ENCODE measurements around the gene PCDHA8. TPM values are rescaled to one million over a fixed set of nuclear protein-coding genes. Genes with fewer than 3 reads are reported as not detected.
"Not testable (repeated sequence)": the region's sequence is repeated elsewhere in the genome, so short reads cannot be mapped to it uniquely, and the experiment has no call there.

Gene PCDHA8
- total RNA-seq, 1 experiment from 2014 or later, result 0.11 TPM

GRCh38 chr5:140795259-140795641 is 45.7 kb upstream of the PCDHA8 start:
- CTCF ChIA-PET, result no interaction called here

GRCh38 chr5:140796072-140796717 is 44.8 kb upstream of the PCDHA8 start:
- H3K27me3 ChIP-seq (ENCODE audit: low read length); H3K9me3 ChIP-seq (ENCODE audit: low read length); POLR2A ChIA-PET (ENCODE audit: unreplicated experiment); H2AFZ ChIP-seq (ENCODE audit: low read length); H3K27ac ChIP-seq (ENCODE audit: low read length); ATAC-seq; H3K9me2 ChIP-seq (replicated peaks; ENCODE audit: low read length); H4K20me1 ChIP-seq (ENCODE audit: low read length); H3F3A ChIP-seq (ENCODE audit: low read length, unreplicated experiment); CTCF ChIA-PET; H3K79me2 ChIP-seq (ENCODE audit: low read length); BruUV-seq (replicated peaks); DNase-seq; H3K9ac ChIP-seq (ENCODE audit: low read length); H3K4me1 ChIP-seq (ENCODE audit: insufficient read depth, low read length); intact Hi-C loops (cut with micrococcal nuclease); H3K36me3 ChIP-seq (ENCODE audit: low read depth, low read length); H3K4me3 ChIP-seq (ENCODE audit: low read length); H3K4me2 ChIP-seq (ENCODE audit: low read length): not testable (repeated sequence)

More at GRCh38 chr5:140795259-140795641, 45.7 kb upstream of the PCDHA8 start:
- H3K4me1 ChIP-seq (ENCODE audit: insufficient read depth, low read length), result no peaks in the 10 kb centered on the region
- H3K9me3 ChIP-seq (ENCODE audit: low read length), result peaks cover 9% of the 10 kb centered on the region; the same call in 1 of the 2 replicates
- H3F3A ChIP-seq (ENCODE audit: low read length, unreplicated experiment), result no peaks in the 10 kb centered on the region
- H3K4me2 ChIP-seq (ENCODE audit: low read length), result no peak overlapping the region
- no peak overlapping the region for H3K4me3 ChIP-seq (ENCODE audit: low read length)
- POLR2A ChIA-PET (ENCODE audit: unreplicated experiment), result no interaction called here
- H4K20me1 ChIP-seq (ENCODE audit: low read length), result no peaks in the 10 kb centered on the region
- DNase-seq (no peak), ATAC-seq (no peak)
- H3K36me3 ChIP-seq (ENCODE audit: low read depth, low read length), result peaks cover 2% of the 10 kb centered on the region; the same call in 1 of the 2 replicates
- no TSS peak for BruUV-seq (replicated peaks)
- no peaks in the 10 kb centered on the region for H3K9me2 ChIP-seq (replicated peaks; ENCODE audit: low read length)
- H3K79me2 ChIP-seq (ENCODE audit: low read length), result no peaks in the 10 kb centered on the region
- H2AFZ ChIP-seq (ENCODE audit: low read length), result no peak overlapping the region
- TF ChIP-seq EZH2 (IDR thresholded peaks at IDR 0.05; ENCODE audit: low read length, unreplicated experiment), result no peak
- TF ChIP-seq EZH2phosphoT487 (IDR thresholded peaks at IDR 0.05; ENCODE audit: borderline replicate concordance, low read length), result no peak
- TF ChIP-seq CTCF (conservative IDR thresholded peaks at IDR 0.05; ENCODE audit: low read depth, low read length), result no peak
- no peak overlapping the region for H3K9ac ChIP-seq (ENCODE audit: low read length)
- intact Hi-C loops (cut with micrococcal nuclease), result no loop called here
- no peaks in the 10 kb centered on the region for H3K27me3 ChIP-seq (ENCODE audit: low read length)
- H3K27ac ChIP-seq (ENCODE audit: low read length), result no peak overlapping the region

- H4K20me1 ChIP-seq (ENCODE audit: low read length), result no peaks in the 10 kb centered on the region
- H3K79me2 ChIP-seq (ENCODE audit: low read length), result no peaks in the 10 kb centered on the region
- CTCF ChIA-PET, result no interaction called here
- no peaks in the 10 kb centered on the region for H3K4me1 ChIP-seq (ENCODE audit: insufficient read depth, low read length)
- H3K4me2 ChIP-seq (ENCODE audit: low read length), result no peak overlapping the region
- no peak for DNase-seq
- no peak overlapping the region for H3K9ac ChIP-seq (ENCODE audit: low read length)
- H3K36me3 ChIP-seq (ENCODE audit: low read depth, low read length), result peaks cover 2% of the 10 kb centered on the region; the same call in 1 of the 2 replicates
- peaks cover 9% of the 10 kb centered on the region; the same call in 1 of the 2 replicates for H3K9me3 ChIP-seq (ENCODE audit: low read length)
- BruUV-seq (replicated peaks), result no TSS peak
- ATAC-seq, result no peak
- H3K27ac ChIP-seq (ENCODE audit: low read length), result no peak overlapping the region
- no peaks in the 10 kb centered on the region for H3K9me2 ChIP-seq (replicated peaks; ENCODE audit: low read length)
- H3K27me3 ChIP-seq (ENCODE audit: low read length), result no peaks in the 10 kb centered on the region
- TF ChIP-seq CTCF (conservative IDR thresholded peaks at IDR 0.05; ENCODE audit: low read depth, low read length) (no peak), EZH2phosphoT487 (IDR thresholded peaks at IDR 0.05; ENCODE audit: borderline replicate concordance, low read length) (no peak), EZH2 (IDR thresholded peaks at IDR 0.05; ENCODE audit: low read length, unreplicated experiment) (no peak)
- POLR2A ChIA-PET (ENCODE audit: unreplicated experiment), result no interaction called here
- no peak overlapping the region for H2AFZ ChIP-seq (ENCODE audit: low read length)
- no peak overlapping the region for H3K4me3 ChIP-seq (ENCODE audit: low read length)
- H3F3A ChIP-seq (ENCODE audit: low read length, unreplicated experiment), result no peaks in the 10 kb centered on the region
- intact Hi-C loops (cut with micrococcal nuclease), result no loop called here
These were observed 44.3 kb upstream of the PCDHA8 start for GRCh38 chr5:140796718-140797095.
